NCI-H187 treated with DMSO at 0.1 percent for 48 hours (cell line): ENCODE results near the gene ZNF280B.
A peak's percentile ranks its signal among the peaks of the same experiment; 100 is the strongest.

Source experiments
- DNase-seq: peaks from one replicate; lab custom pipeline; 2025; lab: John Stamatoyannopoulos, UW

Gene ZNF280B

GRCh38 chr22:22508274-22509176 is at the start of gene ZNF280B:
ZNF280B (minus strand) TSS chr22:22508742; CDS start chr22:22489398, 19,344 bp downstream.
- DNase-seq, result peak; percentile 2

GRCh38 chr22:22556995-22557925 is 48.7 kb upstream of the ZNF280B start:
- DNase-seq, result no peak

- DNase-seq, result no peak
Measured at GRCh38 chr22:22556578-22556977, 48.0 kb upstream of the ZNF280B start.

GRCh38 chr22:22555596-22555995 is 47.1 kb upstream of the ZNF280B start:
- no peak for DNase-seq

- no peak for DNase-seq
Measured at GRCh38 chr22:22554587-22555284, 46.2 kb upstream of the ZNF280B start.

GRCh38 chr22:22553735-22554586 is 45.4 kb upstream of the ZNF280B start:
- DNase-seq, result no peak

GRCh38 chr22:22553141-22553540 is 44.6 kb upstream of the ZNF280B start:
- DNase-seq, result no peak

- DNase-seq, result no peak
Measured at GRCh38 chr22:22552630-22553029, 44.1 kb upstream of the ZNF280B start.

- no peak for DNase-seq
Measured at GRCh38 chr22:22550789-22551434, 42.4 kb upstream of the ZNF280B start.

GRCh38 chr22:22548910-22549309 is 40.4 kb upstream of the ZNF280B start:
- no peak for DNase-seq

GRCh38 chr22:22548317-22548716 is 39.8 kb upstream of the ZNF280B start:
- no peak for DNase-seq

- DNase-seq, result no peak
Measured at GRCh38 chr22:22547692-22548300, 39.3 kb upstream of the ZNF280B start.

GRCh38 chr22:22547226-22547625 is 38.7 kb upstream of the ZNF280B start:
- no peak for DNase-seq

- DNase-seq, result no peak
Measured at GRCh38 chr22:22546490-22546889, 37.9 kb upstream of the ZNF280B start.

GRCh38 chr22:22545084-22545483 is 36.5 kb upstream of the ZNF280B start:
- no peak for DNase-seq

- DNase-seq, result no peak
Measured at GRCh38 chr22:22538226-22538989, 29.9 kb upstream of the ZNF280B start.

GRCh38 chr22:22536916-22537315 is 28.4 kb upstream of the ZNF280B start:
- no peak for DNase-seq

- no peak for DNase-seq
Measured at GRCh38 chr22:22536515-22536914, 28.0 kb upstream of the ZNF280B start.

GRCh38 chr22:22535662-22536061 is 27.1 kb upstream of the ZNF280B start:
- DNase-seq, result no peak
